HTR-8/SVneo (cell line): ENCODE results near the gene FABP3.

Source experiments
- DNase-seq: peaks from one replicate; pipeline ENCODE4 v3.0.0; 2011; ENCODE audit warnings: low spot score, mixed read lengths; ENCODE audit not compliant: insufficient read length
- FAIRE-seq: peaks from 2 replicates; lab custom pipeline; 2011; peaks lifted over from hg19 to GRCh38; lab: Jason Lieb, UNC

The FABP3 gene

DNA sequence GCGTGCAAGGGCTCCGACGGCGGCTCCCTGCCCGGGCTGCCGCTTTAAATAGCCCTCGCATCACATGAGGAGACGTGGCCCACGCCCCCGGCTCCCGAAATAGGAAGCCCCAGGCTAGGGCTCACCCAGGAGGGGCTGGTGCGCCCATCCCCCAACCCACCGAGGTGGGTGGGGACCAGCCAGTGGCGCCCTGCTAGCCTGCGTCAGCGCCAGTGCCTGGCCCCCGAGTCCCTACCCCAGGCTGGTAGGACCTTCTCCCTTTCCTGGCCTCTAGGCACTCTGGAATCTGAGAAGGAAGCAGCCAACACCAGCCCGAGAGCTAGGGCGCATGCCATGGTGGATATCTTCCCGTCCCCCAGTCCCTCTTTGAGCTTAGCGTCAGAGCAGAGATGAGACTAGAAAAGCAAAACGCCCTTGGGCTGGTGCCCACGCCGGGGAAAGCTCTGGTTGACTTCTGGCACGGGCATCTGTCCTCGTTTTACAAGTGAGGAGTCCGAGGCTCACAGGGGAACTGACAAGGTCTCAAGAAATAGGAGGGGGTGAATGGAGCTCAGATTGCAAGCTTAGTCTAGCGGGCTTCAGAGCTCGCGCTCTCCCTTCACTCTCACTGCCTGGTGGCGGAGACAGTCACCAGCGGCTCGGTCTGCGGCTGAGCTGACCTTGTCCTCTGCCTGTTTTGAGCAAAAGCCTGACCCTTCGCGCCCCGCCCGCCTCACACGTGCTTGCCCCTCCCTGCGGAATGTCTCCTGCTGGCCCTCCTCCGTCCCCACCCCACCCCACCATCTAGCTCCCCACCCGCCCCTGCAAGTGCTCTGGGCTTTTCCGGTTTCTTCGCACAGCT, at the start of gene FABP3:
FABP3 (minus strand) TSS at position 21 of the 841 bp plus-strand sequence. CDS start 62 bp downstream, outside the sequence.
- DNase-seq, result peak; percentile 75
- FAIRE-seq, result peak; percentile 33

DNA sequence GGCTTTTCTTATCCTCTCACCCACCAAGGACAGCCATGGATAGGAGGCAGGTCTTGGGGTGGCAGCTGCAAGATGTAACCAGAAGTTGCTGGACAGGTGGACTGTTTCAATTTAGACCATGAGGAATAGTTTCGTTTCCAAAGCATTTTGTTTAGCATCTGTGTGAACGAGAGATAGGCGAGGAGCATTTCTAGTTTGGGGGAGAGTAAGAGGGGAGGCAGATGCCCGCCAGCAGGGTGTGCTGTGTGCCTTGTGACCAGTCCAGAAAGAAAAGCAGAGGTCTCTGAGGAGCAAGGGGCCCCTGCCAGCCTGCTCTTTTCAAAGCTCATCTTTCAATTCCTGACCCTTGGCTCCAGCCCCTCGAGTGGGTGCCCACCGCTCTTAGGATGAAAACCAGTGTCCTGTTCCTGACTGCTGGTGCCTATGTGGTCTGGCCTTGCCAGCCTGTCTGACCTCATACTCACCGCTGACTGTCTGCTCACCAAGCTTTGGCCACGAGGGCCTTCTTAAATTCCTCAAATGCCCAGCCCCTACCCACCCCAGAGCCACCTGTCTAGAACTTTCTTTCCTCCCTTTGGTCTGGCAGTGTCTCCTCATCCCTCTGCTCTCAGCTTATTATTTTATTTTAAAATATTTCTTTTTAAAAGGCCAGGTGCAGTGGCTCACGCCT, 48.6 kb upstream of the FABP3 start:
- FAIRE-seq (no peak), DNase-seq (no peak)

DNA sequence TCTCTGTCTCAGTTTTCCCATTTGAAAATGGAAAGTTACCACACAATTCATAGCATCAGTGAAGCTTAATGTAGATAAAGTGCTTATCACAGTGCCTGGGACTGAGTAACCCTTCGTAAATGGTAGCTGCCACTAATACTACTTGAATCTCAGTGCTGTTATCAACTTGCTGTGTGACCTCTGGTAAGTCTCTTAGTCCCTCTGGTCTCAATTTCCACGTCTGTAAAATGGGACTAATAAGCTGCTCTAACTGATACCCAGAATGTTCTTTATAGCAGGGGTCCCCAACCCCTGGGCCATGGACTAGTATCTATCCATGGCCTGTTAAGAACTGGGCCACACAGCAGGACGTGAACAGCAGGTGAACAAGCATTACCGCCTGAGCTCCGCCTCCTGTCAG, 47.8 kb upstream of the FABP3 start:
- FAIRE-seq, result no peak
- DNase-seq, result no peak

DNA sequence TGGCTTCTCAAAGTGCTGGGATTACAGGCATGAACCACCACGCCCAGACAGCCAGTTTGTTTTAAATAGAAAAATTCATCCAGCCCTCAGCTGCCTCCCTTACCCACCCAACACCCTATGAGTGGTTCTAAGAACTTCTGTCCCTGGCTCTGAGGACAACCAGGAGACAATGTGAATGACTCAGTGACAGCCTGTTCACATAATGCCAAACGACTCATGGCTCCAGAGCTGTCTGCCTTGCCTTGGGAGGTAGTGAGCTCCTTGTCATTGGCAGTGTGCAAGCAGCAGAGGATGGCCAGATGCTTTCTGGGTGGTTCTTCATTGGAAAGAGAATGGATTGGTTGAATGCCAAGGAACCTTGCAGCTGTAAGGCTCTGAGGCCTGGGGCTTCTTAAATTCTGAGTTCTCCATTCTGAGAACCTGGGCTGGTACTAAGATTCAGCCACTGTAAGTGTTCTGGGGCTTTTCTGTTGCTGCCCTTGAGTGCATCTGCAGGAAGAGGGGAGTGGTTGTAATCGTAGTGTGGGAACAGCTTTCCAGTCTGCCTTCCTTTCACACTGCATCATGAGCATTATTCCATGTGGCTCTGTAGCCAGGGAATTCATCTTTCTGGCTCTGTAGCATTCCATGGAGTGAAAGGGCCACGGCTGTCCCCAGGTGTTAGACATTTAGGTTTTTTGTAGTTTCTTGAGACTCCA, 45.9 kb upstream of the FABP3 start:
- FAIRE-seq (no peak), DNase-seq (no peak)

DNA sequence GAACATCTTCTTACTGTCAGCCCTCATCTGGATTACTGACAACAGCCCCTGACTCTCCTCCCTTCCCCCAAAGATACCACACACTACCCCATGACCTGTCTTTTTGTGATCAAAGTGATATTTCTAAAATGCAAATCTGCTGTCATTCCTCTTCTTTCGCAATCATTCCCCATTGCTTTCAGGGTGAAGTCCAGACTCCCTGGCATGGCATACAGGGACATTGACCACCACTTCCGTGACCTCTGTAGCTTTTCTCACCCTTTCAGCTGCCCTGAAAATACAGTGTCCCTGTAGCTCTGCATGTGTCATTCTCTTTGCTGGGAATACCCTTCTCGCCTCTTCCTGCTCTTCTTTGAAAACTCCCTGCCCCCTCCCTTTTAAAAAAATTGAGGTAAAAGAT, 44.3 kb upstream of the FABP3 start:
- FAIRE-seq (no peak), DNase-seq (no peak)

DNA sequence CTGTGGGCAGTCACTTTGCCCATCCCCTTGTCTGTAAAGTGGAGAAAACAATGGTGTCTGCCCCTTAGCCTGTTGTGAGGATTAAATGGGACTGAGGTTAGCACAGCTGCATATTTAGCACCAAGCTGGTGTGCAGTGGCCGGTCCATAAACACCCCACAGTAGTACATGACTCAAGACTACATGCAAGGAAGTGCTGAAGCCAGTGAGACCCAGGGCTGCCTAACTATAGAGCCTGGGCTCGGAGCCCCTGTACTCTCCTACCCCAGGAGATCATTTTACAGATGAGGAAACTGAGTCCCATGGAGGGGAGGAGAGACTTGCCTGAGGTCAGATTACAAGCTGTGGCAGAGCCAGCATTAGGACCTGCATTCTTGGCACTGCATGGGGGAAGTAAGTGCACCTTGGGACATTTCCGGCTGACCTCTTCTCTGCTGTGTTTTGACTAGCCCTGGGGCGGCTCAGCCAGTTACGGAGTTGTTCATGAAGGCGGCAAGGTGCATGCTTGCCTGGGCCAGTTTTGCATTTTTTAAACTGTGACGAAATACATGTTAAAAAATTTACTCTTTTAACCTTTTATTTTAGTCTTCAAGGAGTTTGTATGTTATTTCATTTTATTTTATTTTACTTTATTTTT, 43.3 kb upstream of the FABP3 start:
- no peak for FAIRE-seq
- no peak for DNase-seq

DNA sequence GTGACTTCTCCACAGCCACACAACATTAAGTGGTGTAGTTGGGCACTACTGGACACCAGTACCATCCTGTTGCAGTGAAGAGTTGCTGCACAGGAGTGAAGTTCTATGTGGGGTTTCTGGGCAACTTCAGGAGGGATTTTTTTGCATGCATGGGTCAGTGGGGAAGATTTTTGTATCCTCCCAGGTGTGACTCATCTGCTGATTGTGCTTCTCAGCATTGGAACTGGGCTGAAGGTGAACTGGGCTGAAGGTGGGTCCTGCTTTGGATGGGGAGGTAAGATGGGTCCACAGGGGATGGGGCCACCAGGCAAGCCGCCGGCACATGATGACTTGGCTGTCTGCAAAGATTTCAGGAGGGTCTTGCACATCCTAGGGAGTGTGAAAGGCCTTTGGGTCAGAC, 42.8 kb upstream of the FABP3 start:
- FAIRE-seq (no peak), DNase-seq (no peak)

DNA sequence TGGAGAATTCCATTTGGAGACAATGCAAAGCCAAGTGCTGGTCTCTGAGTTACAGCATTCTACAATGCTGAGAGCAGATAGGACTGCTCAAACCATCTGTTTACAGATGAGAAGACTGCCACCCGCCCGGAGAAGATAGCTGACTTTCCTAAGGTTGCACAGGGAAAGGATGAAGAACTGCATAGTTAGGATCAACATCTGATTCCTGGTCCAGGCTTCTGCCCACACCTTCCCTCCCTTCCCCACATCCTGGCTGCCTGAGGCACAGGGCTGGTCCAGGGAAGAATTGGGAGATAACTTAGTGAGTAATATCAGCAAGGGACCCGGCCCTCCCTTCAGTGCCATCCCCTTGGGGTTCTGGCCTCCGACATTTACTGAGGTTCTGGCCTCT, 42.1 kb upstream of the FABP3 start:
- FAIRE-seq (no peak), DNase-seq (no peak)

DNA sequence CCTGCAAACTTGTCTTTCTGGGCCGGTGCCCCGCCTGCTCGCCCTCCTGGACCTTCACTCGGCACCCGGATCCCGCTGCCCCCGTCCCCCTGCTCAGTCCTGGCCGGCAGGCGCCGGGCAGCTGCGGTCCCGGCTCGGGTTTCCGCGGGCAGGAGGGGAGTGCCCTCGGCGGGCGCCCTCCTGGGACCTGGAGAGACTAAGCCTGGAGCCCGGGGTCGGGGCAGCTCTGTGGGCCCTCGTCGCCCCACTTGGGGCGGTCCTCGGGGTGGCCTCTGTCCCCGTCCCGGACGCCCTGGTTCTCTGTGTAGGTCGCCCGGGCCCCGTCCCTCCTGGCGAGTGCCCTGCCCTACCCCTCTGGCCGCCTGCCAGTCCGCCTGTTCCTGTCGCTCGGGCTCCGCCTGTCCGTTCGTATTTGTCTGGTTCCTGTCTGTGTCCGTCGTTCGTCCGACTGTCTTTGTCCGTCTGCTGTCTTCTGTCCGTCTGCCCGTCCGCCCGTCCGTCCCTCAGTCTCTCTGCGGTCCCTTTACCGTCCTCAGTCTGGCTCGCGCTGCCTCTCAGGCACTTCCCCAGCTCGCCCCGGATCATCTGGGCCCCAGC, 40.6 kb upstream of the FABP3 start:
- no peak for DNase-seq
- no peak for FAIRE-seq

DNA sequence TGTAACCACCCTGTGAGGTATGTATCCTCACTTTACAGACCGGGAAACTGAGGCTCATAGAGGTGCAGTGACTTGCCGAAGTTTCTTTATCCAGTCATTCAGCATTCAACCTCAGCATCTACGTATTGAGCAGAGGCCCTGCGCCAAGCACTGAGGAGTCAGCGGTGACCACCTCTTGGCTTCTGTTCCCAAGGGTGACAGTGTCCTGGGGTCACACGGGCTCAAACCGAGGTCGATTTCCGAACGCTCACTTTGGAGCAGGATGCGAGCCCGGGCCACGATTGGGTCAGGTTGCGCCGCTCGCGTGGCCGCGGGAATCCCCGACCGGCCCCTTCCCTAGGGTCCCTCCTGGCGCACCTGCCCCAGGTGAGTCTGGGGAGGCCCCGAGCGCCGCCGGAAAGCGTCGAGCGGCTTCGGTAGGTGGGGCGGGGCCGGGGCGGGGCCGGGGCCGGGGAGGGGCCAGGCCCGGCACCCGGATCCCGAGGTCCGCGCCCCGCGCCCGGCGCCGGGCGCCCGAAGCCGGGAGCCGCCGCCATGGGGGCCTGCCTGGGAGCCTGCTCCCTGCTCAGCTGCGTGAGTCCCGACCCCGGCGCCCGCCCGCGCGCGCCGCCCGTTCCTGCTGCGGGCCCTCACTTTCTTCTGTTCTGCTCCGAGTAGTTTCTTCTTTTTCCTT, 40.0 kb upstream of the FABP3 start, which contains the start of gene SERINC2:
SERINC2 (plus strand) TSS at position 482 of the 673 bp plus-strand sequence; CDS start at position 535, 53 bp downstream.
- no peak for FAIRE-seq
- peak; percentile 32 for DNase-seq

DNA sequence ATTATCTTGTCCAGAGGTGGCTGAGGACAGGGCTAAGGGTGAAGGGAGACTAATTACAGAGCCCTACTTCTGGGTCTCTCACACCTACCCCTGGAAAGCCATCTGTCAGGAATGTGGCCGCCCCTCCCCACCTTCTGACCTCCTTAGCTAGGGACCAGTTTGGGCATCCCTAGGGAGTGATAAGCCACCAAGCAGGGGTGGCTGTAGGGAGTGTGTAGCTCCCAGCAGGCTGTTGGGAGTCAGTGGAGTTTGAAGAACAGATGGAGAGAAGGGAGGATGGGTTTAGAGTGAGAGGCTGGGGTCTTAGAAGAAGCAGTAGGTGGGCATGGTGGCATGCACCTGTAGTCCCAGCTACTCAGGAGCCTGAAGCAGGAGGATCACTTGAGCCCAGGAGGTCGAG, 39.3 kb upstream of the FABP3 start:
- no peak for FAIRE-seq
- no peak for DNase-seq

DNA sequence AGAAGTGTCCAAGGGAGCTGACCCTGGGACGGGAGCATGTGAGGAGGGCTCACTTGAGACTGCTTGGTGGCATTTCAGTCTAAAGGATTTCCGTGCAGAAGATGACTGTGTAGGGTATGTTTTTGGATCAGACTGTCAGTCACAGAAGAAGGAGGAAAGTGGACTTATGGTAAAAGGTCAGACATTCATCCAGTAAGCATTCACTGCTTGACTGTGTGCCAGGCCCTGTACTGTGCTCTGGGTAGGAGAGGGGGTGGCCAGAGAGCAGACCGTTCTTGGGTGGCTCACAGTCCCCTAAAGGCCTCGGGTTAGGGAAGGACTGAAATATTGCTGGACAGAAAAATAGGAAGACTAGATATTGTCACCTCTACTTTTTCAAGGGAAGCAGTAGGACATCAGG, 38.0 kb upstream of the FABP3 start:
- DNase-seq (no peak), FAIRE-seq (no peak)

DNA sequence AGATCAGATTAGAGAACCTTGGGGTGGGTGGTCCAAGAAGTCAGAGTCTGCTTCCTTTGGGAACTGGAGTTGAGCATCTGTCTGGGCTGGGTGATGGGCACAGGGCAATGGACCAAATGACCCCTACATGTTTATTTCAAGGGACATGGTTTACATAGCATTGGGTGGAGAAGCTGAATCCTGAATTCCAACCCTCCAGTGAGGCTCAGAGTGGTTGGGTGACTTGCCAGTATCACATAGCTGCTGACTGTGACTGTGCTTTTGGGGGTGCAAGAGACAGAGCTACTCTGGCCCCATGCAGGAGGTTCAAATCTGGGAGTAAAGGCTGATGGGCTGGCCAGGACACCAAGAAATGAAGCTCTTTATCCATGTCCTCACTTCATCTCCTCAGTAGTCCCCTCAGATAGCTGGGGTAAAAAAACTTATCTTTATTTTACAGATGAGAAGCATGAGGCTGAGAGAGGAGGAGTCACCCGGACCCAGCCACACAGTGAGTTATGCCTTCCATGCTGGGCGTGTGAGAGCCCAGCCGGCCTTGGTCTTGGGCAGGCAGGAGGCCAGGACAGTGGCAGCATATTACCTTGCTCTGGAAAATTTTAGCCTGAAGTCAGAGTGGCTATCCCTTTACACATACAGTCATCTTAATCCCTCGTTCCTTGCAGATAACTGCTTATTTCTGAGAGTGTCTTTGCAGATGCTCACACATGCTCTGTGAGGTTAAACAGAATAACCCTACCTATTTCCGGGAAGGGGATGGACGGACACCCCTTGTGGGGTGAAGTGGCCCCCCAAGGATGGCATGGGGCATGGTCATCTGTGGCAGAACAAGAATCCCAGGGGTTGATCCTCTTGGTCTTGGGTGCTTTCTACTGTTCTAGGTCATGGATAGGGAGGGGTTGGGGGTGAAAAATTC, 37.3 kb upstream of the FABP3 start:
- DNase-seq (no peak), FAIRE-seq (no peak)

DNA sequence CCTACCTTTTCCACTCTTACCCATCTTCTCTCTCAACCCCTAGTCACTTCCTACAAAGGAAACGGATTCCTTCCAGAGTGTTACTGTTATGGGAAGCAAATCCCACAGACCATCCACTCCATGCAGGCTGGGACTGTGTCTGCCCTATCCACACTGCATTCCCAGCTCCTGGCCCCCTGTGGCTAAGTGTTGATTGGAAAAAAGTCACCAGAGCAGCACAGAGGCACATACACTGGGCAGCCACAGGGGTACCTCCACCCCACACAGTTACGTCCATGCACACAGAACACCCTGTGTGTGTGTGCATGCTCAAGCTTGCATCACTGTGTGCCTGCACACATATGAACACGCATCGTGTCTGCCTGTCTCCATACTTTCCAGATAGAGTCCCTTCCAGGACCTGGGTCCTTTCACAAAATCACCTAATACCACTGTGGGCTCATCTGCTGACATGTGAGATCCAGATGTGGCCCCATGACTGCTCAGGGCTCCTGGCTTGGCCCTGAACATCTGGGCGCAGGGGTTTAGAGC, 36.0 kb upstream of the FABP3 start:
- FAIRE-seq (no peak), DNase-seq (no peak)

DNA sequence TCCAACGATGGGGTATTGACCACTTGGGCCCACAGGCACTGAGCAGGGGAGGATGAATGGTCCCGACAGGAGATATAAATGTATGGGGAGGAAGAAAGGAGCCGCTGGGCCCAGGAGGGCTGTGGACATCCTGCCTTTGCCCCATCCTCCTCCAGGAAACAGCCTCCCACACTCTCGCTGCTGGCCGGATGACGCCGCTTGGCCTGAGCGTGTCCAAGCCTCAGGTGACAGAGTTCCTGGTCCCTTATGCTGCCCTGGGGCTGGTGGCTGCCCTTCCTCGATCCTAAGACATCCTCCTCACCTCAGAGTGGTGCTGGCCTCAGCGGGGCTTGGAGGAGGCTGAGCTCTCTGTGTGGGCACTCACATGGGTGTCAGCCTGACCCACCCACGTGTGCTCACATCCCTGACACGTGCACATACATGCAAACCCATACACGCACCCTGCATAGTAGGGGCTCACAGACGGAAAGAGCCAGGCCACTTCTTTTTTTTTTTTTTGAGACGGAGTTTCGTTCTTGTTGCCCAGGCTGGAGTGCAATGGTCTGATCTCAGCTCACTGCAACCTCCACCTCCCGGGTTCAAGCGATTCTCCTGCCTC, 34.3 kb upstream of the FABP3 start:
- no peak for DNase-seq
- no peak for FAIRE-seq

DNA sequence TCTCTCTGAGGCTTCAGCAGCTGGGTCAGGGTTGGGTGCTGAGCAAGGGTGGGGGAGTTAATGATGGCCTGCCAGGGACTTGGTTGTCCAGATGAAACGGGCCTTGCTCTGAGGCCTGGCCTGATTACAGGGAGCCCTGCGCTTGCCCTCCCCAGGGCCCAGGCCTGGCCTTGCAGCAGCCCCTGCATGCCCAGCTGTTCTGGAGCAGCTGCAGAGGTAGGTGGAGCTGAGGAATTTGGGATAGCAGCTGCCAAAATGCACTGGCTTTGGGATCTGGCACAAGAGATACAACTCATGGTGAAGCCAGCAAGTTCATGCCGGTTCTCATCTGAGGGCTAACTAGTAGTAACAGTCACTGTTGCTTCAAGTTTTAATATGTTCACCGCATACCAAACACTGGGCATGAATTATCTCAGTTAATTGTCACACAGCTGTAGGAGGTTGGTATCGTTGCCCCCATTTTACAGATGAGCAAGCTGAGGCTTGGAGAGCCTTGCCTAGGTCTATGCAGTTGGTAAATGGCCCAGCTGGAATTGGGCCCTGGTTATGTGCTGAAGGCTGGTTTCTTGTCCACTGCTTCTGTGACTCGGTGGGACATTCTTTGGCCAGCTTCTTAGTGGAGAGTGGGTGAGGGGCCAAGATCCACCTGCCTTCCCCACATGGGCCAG, 32.8 kb upstream of the FABP3 start:
- FAIRE-seq, result no peak
- no peak for DNase-seq

DNA sequence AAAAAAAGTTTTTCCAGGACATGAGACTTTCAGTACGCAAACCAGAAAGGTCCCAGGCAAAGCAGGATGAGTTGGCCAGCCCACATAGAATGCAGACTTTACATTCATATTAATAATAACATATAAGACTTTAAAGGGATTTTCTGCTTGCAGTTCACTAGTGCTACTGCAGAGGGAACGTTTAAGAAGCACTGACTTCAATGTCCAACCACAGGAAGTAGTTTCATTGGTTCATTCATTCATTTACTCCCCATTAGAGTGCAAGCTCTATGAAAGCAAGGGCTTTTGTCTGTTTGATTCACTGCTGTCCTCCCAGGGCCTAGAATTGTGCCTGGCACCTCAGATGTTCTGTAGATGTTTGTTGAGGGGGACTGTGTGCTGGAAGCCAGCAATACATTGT, 28.4 kb upstream of the FABP3 start:
- FAIRE-seq (no peak), DNase-seq (no peak)
